WTC11 (cell line): ENCODE results near the gene AKAP6. TPM values are rescaled to one million over a fixed set of nuclear protein-coding genes. Genes with fewer than 3 reads are reported as not detected.

Source experiments
- ATAC-seq: fragments of 200-7000 bp; cut with Tn5 transposase; 2 replicates; pipeline ENCODE4 v1.10.0; 2021; ENCODE audit warnings: mild to moderate bottlenecking, moderate library complexity
- CTCF ChIA-PET: fragments of 300-600 bp; sonication (Branson Sonifier 250); formaldehyde crosslinking; loops from one replicate; lab custom pipeline; 2021; ENCODE audit warnings: antibody characterized with exemption; lab: Charles Lee
- POLR2A ChIA-PET: fragments of 350-600 bp; sonication (Branson Sonifier 250); formaldehyde crosslinking; loops from one replicate; lab custom pipeline; 2021; ENCODE audit warnings: antibody characterized with exemption; lab: Charles Lee
- DNase-seq: peaks from one replicate; pipeline ENCODE4 v3.0.0; 2021; ENCODE audit warnings: low spot score
- H3K27ac Mint-ChIP-seq: 2 replicates; pipeline ENCODE4 v1.8.0; 2021; ENCODE audit warnings: mixed read lengths
- H3K27me3 Mint-ChIP-seq: 2 replicates; pipeline ENCODE4 v1.8.0; 2021; ENCODE audit warnings: low read depth, mild to moderate bottlenecking, moderate library complexity, mixed read lengths
- H3K36me3 Mint-ChIP-seq: 2 replicates; pipeline ENCODE4 v1.8.0; 2021; ENCODE audit warnings: mixed read lengths
- H3K4me1 Mint-ChIP-seq: 2 replicates; pipeline ENCODE4 v1.8.0; 2022; ENCODE audit warnings: mixed read lengths
- H3K4me3 Mint-ChIP-seq: 2 replicates; pipeline ENCODE4 v1.8.0; 2021; ENCODE audit warnings: mild to moderate bottlenecking, moderate library complexity, mixed read lengths
- H3K9me3 Mint-ChIP-seq: 2 replicates; pipeline ENCODE4 v1.8.0; 2021; ENCODE audit warnings: mixed read lengths
- CREB1 ChIP-seq: sonication (generic); formaldehyde crosslinking; IDR thresholded peaks from 2 replicates; pipeline ENCODE4 v1.8.0; 2023; ENCODE audit warnings: mild to moderate bottlenecking, missing genetic modification reagents
- CREM ChIP-seq: sonication (generic); formaldehyde crosslinking; IDR thresholded peaks from 2 replicates; pipeline ENCODE4 v1.8.1; 2022; ENCODE audit warnings: mild to moderate bottlenecking, missing genetic modification reagents, moderate library complexity
- ETV6 ChIP-seq: sonication (generic); formaldehyde crosslinking; IDR thresholded peaks from 2 replicates; pipeline ENCODE4 v1.8.1; 2022; ENCODE audit warnings: mild to moderate bottlenecking, missing genetic modification reagents
- JAZF1 ChIP-seq: fragments of 250-450 bp; sonication (Bioruptor Pico); IDR thresholded peaks from 2 replicates; pipeline ENCODE4 v1.9.0; 2021; ENCODE audit warnings: moderate library complexity, mild to moderate bottlenecking, inconsistent platforms
- NR3C1 ChIP-seq: sonication (generic); formaldehyde crosslinking; conservative IDR thresholded peaks from 2 replicates; pipeline ENCODE4 v1.8.1; 2023; ENCODE audit warnings: low read depth, mild to moderate bottlenecking, missing genetic modification reagents
- RORB ChIP-seq: fragments of 250-450 bp; sonication (Bioruptor Pico); IDR thresholded peaks from 2 replicates; pipeline ENCODE4 v1.9.0; 2021; ENCODE audit warnings: mild to moderate bottlenecking
- SMAD4 ChIP-seq: sonication (generic); formaldehyde crosslinking; IDR thresholded peaks from 2 replicates; pipeline ENCODE4 v1.8.0; 2022; ENCODE audit warnings: mild to moderate bottlenecking, missing genetic modification reagents
- SP1 ChIP-seq: sonication (generic); formaldehyde crosslinking; conservative IDR thresholded peaks from 2 replicates; pipeline ENCODE4 v1.8.1; 2022; ENCODE audit warnings: missing genetic modification reagents
- TEAD1 ChIP-seq: sonication (generic); formaldehyde crosslinking; IDR thresholded peaks from 2 replicates; pipeline ENCODE4 v1.8.0; 2022; ENCODE audit warnings: mild to moderate bottlenecking, missing genetic modification reagents
- ZNF317 ChIP-seq: sonication (generic); formaldehyde crosslinking; IDR thresholded peaks from 2 replicates; pipeline ENCODE4 v1.8.1; 2023; ENCODE audit warnings: low read depth, mild to moderate bottlenecking, moderate library complexity, missing genetic modification reagents, borderline replicate concordance
- ZNF416 ChIP-seq: fragments of 250-450 bp; sonication (Bioruptor Pico); IDR thresholded peaks from 2 replicates; pipeline ENCODE4 v1.9.0; 2021; ENCODE audit warnings: mild to moderate bottlenecking, inconsistent platforms
- total RNA-seq: library from RNA; stranded (reverse); gene quantifications from 3 replicates; pipeline ENCODE4 v1.2.3, GENCODE V29; 2021
- TF ChIP-seq, protein P1 (sequence below): sonication (generic); formaldehyde crosslinking; IDR thresholded peaks from 2 replicates; pipeline ENCODE4 v1.8.0; 2022; ENCODE audit warnings: missing genetic modification reagents
- TF ChIP-seq, protein P2 (sequence below): sonication (generic); formaldehyde crosslinking; IDR thresholded peaks from 2 replicates; pipeline ENCODE4 v1.8.1; 2022; ENCODE audit warnings: mild to moderate bottlenecking, missing genetic modification reagents, moderate library complexity, borderline replicate concordance
- TF ChIP-seq, protein P3 (sequence below): sonication (generic); formaldehyde crosslinking; IDR thresholded peaks from 2 replicates; pipeline ENCODE4 v1.8.0; 2022; ENCODE audit warnings: mild to moderate bottlenecking, missing genetic modification reagents
- TF ChIP-seq, protein P4 (sequence below): fragments of 250-450 bp; sonication (Bioruptor Pico); IDR thresholded peaks from 2 replicates; pipeline ENCODE4 v1.9.0; 2021; ENCODE audit warnings: moderate library complexity, mild to moderate bottlenecking, inconsistent platforms, borderline replicate concordance
- TF ChIP-seq, protein P5 (sequence below): fragments of 250-450 bp; sonication (Bioruptor Pico); IDR thresholded peaks from 2 replicates; pipeline ENCODE4 v1.9.0; 2021; ENCODE audit warnings: mild to moderate bottlenecking
- TF ChIP-seq, protein P6 (sequence below): sonication (generic); formaldehyde crosslinking; IDR thresholded peaks from 2 replicates; pipeline ENCODE4 v1.8.0; 2023; ENCODE audit warnings: mild to moderate bottlenecking, missing genetic modification reagents

Gene AKAP6
- total RNA-seq, 1 experiment from 2014 or later, result 0.63 TPM

DNA sequence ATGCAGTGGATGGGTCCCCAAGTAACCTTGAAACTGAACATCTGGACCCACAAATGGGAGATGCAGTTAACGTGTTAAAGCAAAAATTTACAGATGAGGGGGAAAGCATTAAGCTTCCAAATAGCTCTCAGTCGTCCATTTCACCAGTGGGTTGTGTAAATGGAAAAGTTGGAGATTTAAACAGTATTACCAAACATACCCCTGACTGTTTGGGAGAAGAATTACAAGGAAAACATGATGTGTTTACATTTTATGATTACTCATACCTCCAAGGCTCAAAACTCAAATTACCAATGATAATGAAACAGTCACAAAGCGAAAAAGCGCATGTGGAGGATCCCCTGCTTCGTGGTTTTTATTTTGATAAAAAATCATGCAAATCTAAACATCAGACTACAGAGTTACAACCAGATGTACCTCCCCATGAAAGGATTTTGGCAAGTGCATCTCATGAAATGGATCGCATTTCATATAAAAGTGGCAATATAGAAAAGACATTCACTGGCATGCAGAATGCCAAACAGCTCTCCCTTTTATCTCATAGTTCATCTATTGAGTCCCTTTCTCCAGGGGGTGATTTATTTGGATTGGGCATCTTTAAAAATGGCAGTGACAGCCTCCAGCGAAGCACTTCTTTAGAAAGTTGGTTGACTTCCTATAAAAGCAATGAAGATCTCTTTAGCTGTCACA, 493.0 kb downstream of the AKAP6 start (continued):
- TF ChIP-seq, protein P1, sequence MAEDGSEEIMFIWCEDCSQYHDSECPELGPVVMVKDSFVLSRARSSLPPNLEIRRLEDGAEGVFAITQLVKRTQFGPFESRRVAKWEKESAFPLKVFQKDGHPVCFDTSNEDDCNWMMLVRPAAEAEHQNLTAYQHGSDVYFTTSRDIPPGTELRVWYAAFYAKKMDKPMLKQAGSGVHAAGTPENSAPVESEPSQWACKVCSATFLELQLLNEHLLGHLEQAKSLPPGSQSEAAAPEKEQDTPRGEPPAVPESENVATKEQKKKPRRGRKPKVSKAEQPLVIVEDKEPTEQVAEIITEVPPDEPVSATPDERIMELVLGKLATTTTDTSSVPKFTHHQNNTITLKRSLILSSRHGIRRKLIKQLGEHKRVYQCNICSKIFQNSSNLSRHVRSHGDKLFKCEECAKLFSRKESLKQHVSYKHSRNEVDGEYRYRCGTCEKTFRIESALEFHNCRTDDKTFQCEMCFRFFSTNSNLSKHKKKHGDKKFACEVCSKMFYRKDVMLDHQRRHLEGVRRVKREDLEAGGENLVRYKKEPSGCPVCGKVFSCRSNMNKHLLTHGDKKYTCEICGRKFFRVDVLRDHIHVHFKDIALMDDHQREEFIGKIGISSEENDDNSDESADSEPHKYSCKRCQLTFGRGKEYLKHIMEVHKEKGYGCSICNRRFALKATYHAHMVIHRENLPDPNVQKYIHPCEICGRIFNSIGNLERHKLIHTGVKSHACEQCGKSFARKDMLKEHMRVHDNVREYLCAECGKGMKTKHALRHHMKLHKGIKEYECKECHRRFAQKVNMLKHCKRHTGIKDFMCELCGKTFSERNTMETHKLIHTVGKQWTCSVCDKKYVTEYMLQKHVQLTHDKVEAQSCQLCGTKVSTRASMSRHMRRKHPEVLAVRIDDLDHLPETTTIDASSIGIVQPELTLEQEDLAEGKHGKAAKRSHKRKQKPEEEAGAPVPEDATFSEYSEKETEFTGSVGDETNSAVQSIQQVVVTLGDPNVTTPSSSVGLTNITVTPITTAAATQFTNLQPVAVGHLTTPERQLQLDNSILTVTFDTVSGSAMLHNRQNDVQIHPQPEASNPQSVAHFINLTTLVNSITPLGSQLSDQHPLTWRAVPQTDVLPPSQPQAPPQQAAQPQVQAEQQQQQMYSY (CRISPR knock-in tag), result no peak

DNA sequence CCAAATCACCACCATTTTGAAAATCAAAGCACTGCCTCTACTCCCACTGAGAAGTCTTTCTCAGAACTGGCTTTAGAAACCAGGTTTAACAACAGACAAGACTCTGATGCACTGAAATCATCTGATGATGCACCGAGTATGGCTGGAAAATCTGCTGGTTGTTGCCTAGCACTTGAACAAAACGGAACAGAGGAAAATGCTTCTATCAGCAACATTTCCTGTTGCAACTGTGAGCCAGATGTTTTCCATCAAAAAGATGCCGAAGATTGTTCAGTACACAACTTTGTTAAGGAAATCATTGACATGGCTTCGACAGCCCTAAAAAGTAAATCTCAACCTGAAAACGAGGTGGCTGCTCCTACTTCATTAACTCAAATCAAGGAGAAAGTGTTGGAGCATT, 494.6 kb downstream of the AKAP6 start:
- peaks cover 9% of the 10 kb centered on the region for H3K4me1 Mint-ChIP-seq
- no peaks in the 10 kb centered on the region for H3K36me3 Mint-ChIP-seq
- H3K27me3 Mint-ChIP-seq, result no peaks in the 10 kb centered on the region; the same call in 1 of the 2 replicates
- no peak for TF ChIP-seq CREB1 (CRISPR knock-in tag)
- no peak for TF ChIP-seq ETV6
- TF ChIP-seq, protein P2, sequence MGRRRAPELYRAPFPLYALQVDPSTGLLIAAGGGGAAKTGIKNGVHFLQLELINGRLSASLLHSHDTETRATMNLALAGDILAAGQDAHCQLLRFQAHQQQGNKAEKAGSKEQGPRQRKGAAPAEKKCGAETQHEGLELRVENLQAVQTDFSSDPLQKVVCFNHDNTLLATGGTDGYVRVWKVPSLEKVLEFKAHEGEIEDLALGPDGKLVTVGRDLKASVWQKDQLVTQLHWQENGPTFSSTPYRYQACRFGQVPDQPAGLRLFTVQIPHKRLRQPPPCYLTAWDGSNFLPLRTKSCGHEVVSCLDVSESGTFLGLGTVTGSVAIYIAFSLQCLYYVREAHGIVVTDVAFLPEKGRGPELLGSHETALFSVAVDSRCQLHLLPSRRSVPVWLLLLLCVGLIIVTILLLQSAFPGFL (CRISPR knock-in tag), result no peak
- no peak for TF ChIP-seq SMAD4 (CRISPR knock-in tag)
- no peak for TF ChIP-seq JAZF1
- no peak for TF ChIP-seq RORB (CRISPR knock-in tag)
- TF ChIP-seq, protein P3, sequence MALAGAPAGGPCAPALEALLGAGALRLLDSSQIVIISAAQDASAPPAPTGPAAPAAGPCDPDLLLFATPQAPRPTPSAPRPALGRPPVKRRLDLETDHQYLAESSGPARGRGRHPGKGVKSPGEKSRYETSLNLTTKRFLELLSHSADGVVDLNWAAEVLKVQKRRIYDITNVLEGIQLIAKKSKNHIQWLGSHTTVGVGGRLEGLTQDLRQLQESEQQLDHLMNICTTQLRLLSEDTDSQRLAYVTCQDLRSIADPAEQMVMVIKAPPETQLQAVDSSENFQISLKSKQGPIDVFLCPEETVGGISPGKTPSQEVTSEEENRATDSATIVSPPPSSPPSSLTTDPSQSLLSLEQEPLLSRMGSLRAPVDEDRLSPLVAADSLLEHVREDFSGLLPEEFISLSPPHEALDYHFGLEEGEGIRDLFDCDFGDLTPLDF, result no peak
- TF ChIP-seq, protein P4, sequence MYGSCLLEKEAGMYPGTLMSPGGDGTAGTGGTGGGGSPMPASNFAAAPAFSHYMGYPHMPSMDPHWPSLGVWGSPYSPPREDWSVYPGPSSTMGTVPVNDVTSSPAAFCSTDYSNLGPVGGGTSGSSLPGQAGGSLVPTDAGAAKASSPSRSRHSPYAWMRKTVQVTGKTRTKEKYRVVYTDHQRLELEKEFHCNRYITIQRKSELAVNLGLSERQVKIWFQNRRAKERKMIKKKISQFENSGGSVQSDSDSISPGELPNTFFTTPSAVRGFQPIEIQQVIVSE (CRISPR knock-in tag), result no peak
- ATAC-seq, result no peak
- peaks cover 6% of the 10 kb centered on the region; the same call in 1 of the 2 replicates for H3K9me3 Mint-ChIP-seq
- POLR2A ChIA-PET, result no interaction called here
- no peak overlapping the region for H3K27ac Mint-ChIP-seq
- CTCF ChIA-PET, result no interaction called here
- no peak overlapping the region for H3K4me3 Mint-ChIP-seq
- DNase-seq, result no peak

DNA sequence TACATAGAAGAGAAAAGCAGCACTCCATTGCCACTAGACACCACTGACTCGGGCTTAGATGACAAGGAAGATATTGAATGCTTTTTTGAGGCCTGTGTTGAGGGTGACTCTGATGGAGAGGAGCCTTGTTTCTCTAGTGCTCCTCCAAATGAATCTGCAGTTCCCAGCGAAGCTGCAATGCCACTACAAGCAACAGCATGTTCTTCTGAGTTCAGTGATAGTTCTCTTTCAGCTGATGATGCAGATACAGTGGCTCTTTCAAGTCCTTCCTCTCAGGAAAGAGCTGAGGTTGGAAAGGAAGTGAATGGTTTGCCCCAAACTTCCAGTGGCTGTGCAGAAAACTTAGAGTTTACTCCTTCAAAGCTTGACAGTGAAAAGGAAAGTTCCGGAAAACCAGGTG, 495.1 kb downstream of the AKAP6 start:
- no peaks in the 10 kb centered on the region for H3K36me3 Mint-ChIP-seq
- no peaks in the 10 kb centered on the region; the same call in 1 of the 2 replicates for H3K27me3 Mint-ChIP-seq
- TF ChIP-seq, protein P2 (CRISPR knock-in tag), result no peak
- TF ChIP-seq JAZF1 (no peak), ZNF317 (CRISPR knock-in tag) (no peak), ZNF416 (CRISPR knock-in tag) (no peak), NR3C1 (no peak), CREM (CRISPR knock-in tag) (no peak), SP1 (CRISPR knock-in tag) (no peak), TEAD1 (CRISPR knock-in tag) (no peak)
- TF ChIP-seq, protein P5, sequence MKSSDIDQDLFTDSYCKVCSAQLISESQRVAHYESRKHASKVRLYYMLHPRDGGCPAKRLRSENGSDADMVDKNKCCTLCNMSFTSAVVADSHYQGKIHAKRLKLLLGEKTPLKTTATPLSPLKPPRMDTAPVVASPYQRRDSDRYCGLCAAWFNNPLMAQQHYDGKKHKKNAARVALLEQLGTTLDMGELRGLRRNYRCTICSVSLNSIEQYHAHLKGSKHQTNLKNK (CRISPR knock-in tag), result no peak
- TF ChIP-seq, protein P6, sequence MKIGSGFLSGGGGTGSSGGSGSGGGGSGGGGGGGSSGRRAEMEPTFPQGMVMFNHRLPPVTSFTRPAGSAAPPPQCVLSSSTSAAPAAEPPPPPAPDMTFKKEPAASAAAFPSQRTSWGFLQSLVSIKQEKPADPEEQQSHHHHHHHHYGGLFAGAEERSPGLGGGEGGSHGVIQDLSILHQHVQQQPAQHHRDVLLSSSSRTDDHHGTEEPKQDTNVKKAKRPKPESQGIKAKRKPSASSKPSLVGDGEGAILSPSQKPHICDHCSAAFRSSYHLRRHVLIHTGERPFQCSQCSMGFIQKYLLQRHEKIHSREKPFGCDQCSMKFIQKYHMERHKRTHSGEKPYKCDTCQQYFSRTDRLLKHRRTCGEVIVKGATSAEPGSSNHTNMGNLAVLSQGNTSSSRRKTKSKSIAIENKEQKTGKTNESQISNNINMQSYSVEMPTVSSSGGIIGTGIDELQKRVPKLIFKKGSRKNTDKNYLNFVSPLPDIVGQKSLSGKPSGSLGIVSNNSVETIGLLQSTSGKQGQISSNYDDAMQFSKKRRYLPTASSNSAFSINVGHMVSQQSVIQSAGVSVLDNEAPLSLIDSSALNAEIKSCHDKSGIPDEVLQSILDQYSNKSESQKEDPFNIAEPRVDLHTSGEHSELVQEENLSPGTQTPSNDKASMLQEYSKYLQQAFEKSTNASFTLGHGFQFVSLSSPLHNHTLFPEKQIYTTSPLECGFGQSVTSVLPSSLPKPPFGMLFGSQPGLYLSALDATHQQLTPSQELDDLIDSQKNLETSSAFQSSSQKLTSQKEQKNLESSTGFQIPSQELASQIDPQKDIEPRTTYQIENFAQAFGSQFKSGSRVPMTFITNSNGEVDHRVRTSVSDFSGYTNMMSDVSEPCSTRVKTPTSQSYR (CRISPR knock-in tag), result no peak
- TF ChIP-seq, all 79 proteins: peak for 0
- ATAC-seq (no peak), DNase-seq (no peak)
- Mint-ChIP-seq H3K9me3 (peaks cover 6% of the 10 kb centered on the region; the same call in 1 of the 2 replicates), H3K4me3 (no peak overlapping the region), H3K4me1 (peaks cover 11% of the 10 kb centered on the region), H3K27ac (no peak overlapping the region)
- POLR2A ChIA-PET, result no interaction called here
- CTCF ChIA-PET, result no interaction called here
